A549 (cell line): ENCODE measurements around the gene ELL3. TPM values are rescaled to one million over a fixed set of nuclear protein-coding genes. Genes with fewer than 3 reads are reported as not detected.

Experiments used
- ATAC-seq, 2 experiments: fragments of 200-7000 bp in 1 of 2; fragments of >200 bp in 1 of 2; cut with Nextera tagmentation in 1 of 2; cut with Tn5 transposase in 1 of 2; 3 replicates each; pipeline versions ENCODE4 v1.8.0 to v1.9.1; 2018 to 2020; ENCODE audit warnings: mild to moderate bottlenecking in 1 of 2, moderate library complexity in 1 of 2
- CTCF ChIA-PET: fragments of 300-600 bp; sonication (Branson Sonifier 250); formaldehyde crosslinking; extraction: SDS; loops from one replicate; lab custom pipeline; 2021; ENCODE audit warnings: antibody characterized with exemption, inconsistent platforms; lab: Yijun Ruan, JAX
- POLR2A ChIA-PET: fragments of 350-600 bp; formaldehyde crosslinking; extraction: SDS; loops from one replicate; lab custom pipeline; 2021; ENCODE audit warnings: antibody characterized with exemption, inconsistent platforms; lab: Yijun Ruan, JAX
- DNase-seq, 2 experiments: peaks; one replicate each; pipeline versions ENCODE4 v3.0.0 to v3.0.0-alpha.2; 2011 to 2016; ENCODE audit warnings: low read depth in 1 of 2, low spot score in 1 of 2
- FAIRE-seq: peaks from 2 replicates; lab custom pipeline; 2011; peaks lifted over from hg19 to GRCh38; lab: Jason Lieb, UNC
- H3K27ac ChIP-seq, 2 experiments: fragments of >200 bp; sonication (Bioruptor Twin); formaldehyde crosslinking; 3 replicates each; pipeline ENCODE4 v1.5.1; 2016 to 2017
- H3K4me1 ChIP-seq: fragments of >200 bp; sonication (Bioruptor Twin); formaldehyde crosslinking; 3 replicates; pipeline ENCODE4 v1.6.1; 2016
- H3K4me2 ChIP-seq: fragments of >200 bp; sonication (Bioruptor Twin); formaldehyde crosslinking; 3 replicates; pipeline ENCODE4 v1.6.1; 2016
- H3K4me3 ChIP-seq: fragments of >200 bp; sonication (Bioruptor Twin); formaldehyde crosslinking; 3 replicates; pipeline ENCODE4 v1.5.1; 2016
- H3K9me3 ChIP-seq: fragments of >200 bp; sonication (Bioruptor Twin); formaldehyde crosslinking; 3 replicates; pipeline ENCODE4 v1.6.1; 2016
- BHLHE40 ChIP-seq: IDR thresholded peaks from 2 replicates; pipeline ENCODE4 v1.6.1; 2012; ENCODE audit warnings: low read depth, low read length, inconsistent platforms
- CBX8 ChIP-seq: fragments of 200-600 bp; sonication (generic); IDR thresholded peaks from 2 replicates; pipeline ENCODE4 v1.6.1; 2016
- CHD4 ChIP-seq: fragments of 200-600 bp; sonication (generic); IDR thresholded peaks from 2 replicates; pipeline ENCODE4 v1.6.1; 2016; ENCODE audit warnings: antibody characterized with exemption, mild to moderate bottlenecking, borderline replicate concordance
- CTCF ChIP-seq: fragments of >200 bp; sonication (Bioruptor Twin); formaldehyde crosslinking; IDR thresholded peaks from 3 replicates; pipeline ENCODE4 v1.5.1; 2016
- FOXS1 ChIP-seq: fragments of 250-450 bp; sonication (Bioruptor Pico); IDR thresholded peaks from 2 replicates; pipeline ENCODE4 v1.5.0; 2020; ENCODE audit warnings: mild to moderate bottlenecking, moderate library complexity
- MAX ChIP-seq: IDR thresholded peaks from 2 replicates; pipeline ENCODE4 v1.6.1; 2012
- MAZ ChIP-seq: fragments of 150-350 bp; IDR thresholded peaks from 2 replicates; pipeline ENCODE4 v1.6.1; 2014; ENCODE audit warnings: antibody characterized with exemption, low read depth, low read length, borderline replicate concordance
- PBX3 ChIP-seq: IDR thresholded peaks from 2 replicates; pipeline ENCODE4 v1.6.1; 2012
- POLR2AphosphoS2 ChIP-seq: conservative IDR thresholded peaks from 2 replicates; pipeline ENCODE4 v1.6.1; 2012; ENCODE audit warnings: low read length, improper control_type of control experiment, inconsistent platforms
- RAD21 ChIP-seq, 2 experiments: fragments of >200 bp in 1 of 2; sonication (Bioruptor Twin) in 1 of 2; formaldehyde crosslinking in 1 of 2; IDR thresholded peaks in 1 of 2; conservative IDR thresholded peaks in 1 of 2; 2 replicates in 1 of 2; 3 replicates in 1 of 2; pipeline ENCODE4 v1.6.1; 2012 to 2018; ENCODE audit warnings: inconsistent platforms in 1 of 2
- REST ChIP-seq: fragments of 200-600 bp; sonication (generic); IDR thresholded peaks from 2 replicates; pipeline ENCODE4 v1.6.1; 2016; ENCODE audit warnings: antibody characterized with exemption, mild to moderate bottlenecking, moderate library complexity
- RNF2 ChIP-seq: fragments of 200-600 bp; sonication (generic); IDR thresholded peaks from 2 replicates; pipeline ENCODE4 v1.6.1; 2016; ENCODE audit warnings: low read depth, mild to moderate bottlenecking, antibody characterized with exemption, moderate library complexity, borderline replicate concordance
- SREBF2 ChIP-seq: fragments of 450-650 bp; IDR thresholded peaks from 2 replicates; pipeline ENCODE4 v1.6.1; 2014; ENCODE audit warnings: mild to moderate bottlenecking, moderate library complexity
- ZC3H11A ChIP-seq: fragments of 450-650 bp; IDR thresholded peaks from 2 replicates; pipeline ENCODE4 v1.6.1; 2014; ENCODE audit warnings: antibody characterized with exemption, mild to moderate bottlenecking
- WGBS: methylation state at CpG from one replicate; pipeline ENCODE4 v1.1.6; 2017; ENCODE audit errors: missing lambda C conversion rate; 5-methylcytosine and 5-hydroxymethylcytosine counted together
- polyA plus RNA-seq, 4 experiments: library from polyadenylated mRNA; depleted of rRNA in 3 of 4; stranded (reverse); fragments of >200 nt; fragmentation: RNase III in 1 of 4; extraction: RNeasy Plus Mini Kit Qiagen cat#74134 plus additional on column Dnase treatment in 1 of 4; gene quantifications; 2 replicates in 3 of 4; 3 replicates in 1 of 4; pipeline ENCODE4 v1.2.3, GENCODE V29; 2011 to 2017

ELL3 gene
- polyA plus RNA-seq, 2 of the 4 experiments (the other 2 are of a cell fraction): 1.4 to 2.1 TPM

- no peak overlapping the region for H3K27ac ChIP-seq
These were observed 17.7 kb upstream of the ELL3 start for GRCh38 chr15:43794269-43795037.

GRCh38 chr15:43793647-43794046 lies 16.9 kb upstream of the ELL3 start:
- FAIRE-seq: no peak
- no peaks in the 10 kb centered on the region for H3K9me3 ChIP-seq
- TF ChIP-seq MAX (no peak), CBX8 (no peak), RAD21 (conservative IDR thresholded peaks at IDR 0.05 in 1 of 2, IDR thresholded peaks at IDR 0.05 in 1 of 2) (no peak), FOXS1 (CRISPR knock-in tag) (no peak), BHLHE40 (no peak), MAZ (no peak), CTCF (no peak), SREBF2 (no peak)
- H3K4me3 ChIP-seq: peak overlapping the region; percentile 100
- H3K4me2 ChIP-seq: peak overlapping the region; percentile 88
- H3K4me1 ChIP-seq: peaks cover 23% of the 10 kb centered on the region; the same call in 2 of the 3 replicates
- ChIA-PET CTCF (interaction anchor here (6.5 kb wide), 1 partner anchor 16 kb away, joined by 47 read pairs; the partner anchor contains the start of gene ELL3), POLR2A (no interaction called here)
- WGBS: 90% methylated on average over 10 of the region's 10 CpGs
- DNase-seq: no peak
- peak overlapping the region; percentile 97 to 100; a peak in 4 of 6 replicates for H3K27ac ChIP-seq
- ATAC-seq: no peak

More at GRCh38 chr15:43794269-43795037, 17.7 kb upstream of the ELL3 start:
- ATAC-seq (no peak), DNase-seq (no peak), FAIRE-seq (no peak)
- Histone ChIP-seq H3K9me3 (no peaks in the 10 kb centered on the region), H3K4me3 (no peak overlapping the region), H3K4me2 (peak overlapping the region; percentile 88; the same call in 1 of the 3 replicates), H3K4me1 (peaks cover 28% of the 10 kb centered on the region; the same call in 2 of the 3 replicates)
- TF ChIP-seq CHD4 (no peak), POLR2AphosphoS2 (no peak), CTCF (no peak), RNF2 (no peak), PBX3 (no peak), REST (peak; percentile 32; the same call in 1 of the 2 replicates), ZC3H11A (no peak)
- ChIA-PET CTCF (interaction anchor here (0.7 to 3.3 kb wide), 4 partner anchors 10 to 39 kb away, joined by 3 to 11 read pairs (median 4); partner anchors contain the start of gene ELL3), POLR2A (interaction anchor here (0.6 to 0.9 kb wide), 2 partner anchors 28 to 30 kb away, joined by 3 to 6 read pairs; partner anchors contain the start of gene MFAP1)
- WGBS: 93% methylated on average over 9 of the region's 9 CpGs
